ENCODE data around the gene NUBP2.
A peak's percentile ranks its signal among the peaks of the same experiment; 100 is the strongest.

The NUBP2 gene

GRCh38 chr16:1782408-1783264 lies at the start of gene NUBP2, which contains the start of gene SPSB3:
Gene NUBP2 (plus strand): TSS chr16:1782960. CDS start chr16:1783021, 61 bp downstream.
Gene SPSB3 (minus strand): TSS chr16:1782571. CDS start chr16:1781483, 1,088 bp downstream.
- peak; percentile 100 for FAIRE-seq
- peak; percentile 100 for DNase-seq (ENCODE audit: insufficient read length, low spot score)

DNA sequence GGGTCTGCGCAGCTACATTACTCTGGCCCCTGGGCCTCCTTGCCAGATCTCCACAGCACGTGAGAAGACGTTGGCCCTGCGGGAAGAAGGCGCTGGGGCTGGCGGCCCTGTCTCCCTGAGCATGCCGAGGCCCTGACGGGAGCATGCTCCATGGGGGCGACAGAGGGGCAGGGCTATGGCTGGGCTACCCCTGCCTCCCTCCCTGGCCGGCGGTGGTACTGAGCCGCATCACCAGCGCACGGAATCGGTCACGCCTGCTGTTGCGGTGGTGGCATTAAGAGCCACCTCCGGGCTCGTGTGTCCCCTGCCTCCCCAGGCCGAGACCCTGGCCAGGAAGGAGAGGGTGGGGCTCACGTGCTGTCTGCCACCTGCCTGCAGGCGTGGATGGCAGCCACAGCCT lies 48.6 kb upstream of the NUBP2 start:
- no peak for FAIRE-seq
- no peak for DNase-seq (ENCODE audit: insufficient read length, low spot score)

GRCh38 chr16:1734816-1735215 lies 47.9 kb upstream of the NUBP2 start:
- FAIRE-seq = no peak

GRCh38 chr16:1740234-1740633 lies 42.5 kb upstream of the NUBP2 start:
- no peak for DNase-seq (ENCODE audit: insufficient read length, low spot score)
- no peak for FAIRE-seq

More at GRCh38 chr16:1734816-1735215, 47.9 kb upstream of the NUBP2 start:
- no peak for DNase-seq (ENCODE audit: insufficient read length, low spot score)

- no peak for FAIRE-seq
- DNase-seq (ENCODE audit: insufficient read length, low spot score) = no peak
Measured at GRCh38 chr16:1740781-1741490, 41.8 kb upstream of the NUBP2 start.

- no peak for DNase-seq (ENCODE audit: insufficient read length, low spot score)
- FAIRE-seq = no peak
Measured at GRCh38 chr16:1741553-1742165, 41.1 kb upstream of the NUBP2 start.

DNA sequence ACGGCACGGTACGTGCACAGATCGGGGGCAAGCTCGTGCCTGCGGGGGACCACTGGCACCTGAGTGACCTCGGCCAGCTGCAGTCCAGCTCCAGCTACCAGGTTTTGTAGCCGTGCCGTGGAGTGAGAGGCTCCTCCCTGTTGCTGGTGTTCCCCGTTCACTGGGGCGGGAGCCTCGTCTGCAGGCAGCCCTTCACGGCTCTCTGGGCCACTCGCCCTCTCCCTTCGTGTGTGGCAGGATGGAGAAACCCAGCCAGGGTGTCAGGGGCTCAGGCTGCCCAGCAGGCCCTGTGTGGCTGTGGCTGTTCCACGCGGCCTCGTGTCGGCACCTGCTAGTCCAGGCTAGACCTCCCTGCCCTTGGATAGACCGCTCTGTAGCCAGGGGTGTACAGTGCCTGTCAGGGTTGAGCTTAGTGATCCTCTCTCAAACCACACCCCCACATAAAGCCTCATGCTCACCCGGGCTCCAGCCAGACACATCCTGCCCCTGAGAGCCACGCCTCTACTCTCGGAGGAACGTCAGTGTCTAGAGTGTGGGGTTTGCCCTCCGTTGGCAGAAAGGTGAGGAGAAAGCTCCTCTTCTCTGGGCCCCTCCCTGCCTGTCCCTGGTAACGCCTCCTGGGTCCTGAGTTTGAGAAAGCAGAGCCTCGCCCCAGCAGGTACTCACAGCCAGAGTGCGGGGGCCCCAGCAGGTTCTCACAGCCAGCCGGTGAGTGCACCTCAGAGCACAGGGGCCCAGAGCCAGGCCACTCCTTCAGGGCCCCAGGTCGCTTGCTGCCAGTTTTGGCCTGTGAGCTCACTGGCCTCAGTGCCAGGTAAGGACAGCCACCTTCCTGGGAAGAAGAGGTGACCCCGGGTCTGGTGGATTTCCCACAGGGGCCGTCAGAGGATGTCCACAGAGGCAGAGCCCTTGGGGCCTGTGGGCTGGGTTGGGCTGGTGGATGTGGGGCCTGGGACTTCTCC lies 39.1 kb upstream of the NUBP2 start:
- FAIRE-seq (no peak), DNase-seq (ENCODE audit: insufficient read length, low spot score) (no peak)

- DNase-seq (ENCODE audit: insufficient read length, low spot score) (no peak), FAIRE-seq (no peak)
Measured at GRCh38 chr16:1744338-1744840, 38.4 kb upstream of the NUBP2 start.

- DNase-seq (ENCODE audit: insufficient read length, low spot score) = no peak
- FAIRE-seq = no peak
Measured at GRCh38 chr16:1745181-1745899, 37.4 kb upstream of the NUBP2 start.

GRCh38 chr16:1745900-1746692 lies 36.7 kb upstream of the NUBP2 start:
- FAIRE-seq = no peak
- DNase-seq (ENCODE audit: insufficient read length, low spot score) = no peak

DNA sequence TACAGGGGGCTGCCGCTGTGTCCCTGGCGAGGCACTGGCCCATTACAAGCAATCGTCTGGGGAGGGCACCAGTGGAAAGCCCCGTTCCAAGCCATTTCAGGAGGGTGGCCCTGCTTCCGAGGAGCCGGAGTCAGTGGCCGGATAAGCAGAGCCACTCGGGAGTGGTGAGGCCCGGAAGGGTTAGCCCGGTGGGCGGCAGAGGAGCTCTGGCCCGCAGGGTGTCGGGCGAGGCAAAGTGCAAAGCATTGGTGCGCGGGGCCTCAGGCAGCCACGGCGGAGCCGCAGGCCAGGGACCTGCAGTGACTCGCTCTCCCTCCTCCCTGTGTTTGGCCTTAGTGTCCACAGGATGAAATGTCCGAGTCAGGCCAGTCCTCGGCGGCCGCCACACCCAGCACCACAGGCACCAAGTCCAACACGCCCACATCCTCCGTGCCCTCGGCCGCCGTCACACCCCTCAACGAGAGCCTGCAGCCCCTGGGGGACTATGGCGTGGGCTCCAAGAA lies 36.0 kb upstream of the NUBP2 start:
- FAIRE-seq (no peak), DNase-seq (ENCODE audit: insufficient read length, low spot score) (no peak)

DNA sequence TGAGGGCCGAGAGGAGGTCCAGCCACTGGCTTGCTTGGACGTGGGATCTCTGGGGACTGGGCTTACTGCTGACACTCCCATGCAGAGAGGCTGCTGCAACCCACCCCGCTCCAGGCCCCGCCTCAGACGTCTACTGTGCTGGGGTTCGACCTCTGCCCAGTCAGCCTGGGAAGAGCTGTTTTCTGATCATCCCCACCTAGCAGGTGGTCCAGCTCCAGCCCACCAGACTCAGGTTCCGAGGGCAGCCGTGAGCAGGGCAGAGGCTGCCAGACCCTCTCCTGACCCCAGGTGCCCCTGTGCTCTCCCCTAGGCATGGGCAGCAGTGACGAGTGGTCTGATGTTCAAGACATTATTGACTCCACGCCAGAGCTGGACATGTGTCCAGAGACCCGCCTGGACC lies 34.8 kb upstream of the NUBP2 start:
- DNase-seq (ENCODE audit: insufficient read length, low spot score) (no peak), FAIRE-seq (no peak)

GRCh38 chr16:1749152-1750117 lies 33.3 kb upstream of the NUBP2 start:
- DNase-seq (ENCODE audit: insufficient read length, low spot score) = no peak
- no peak for FAIRE-seq

DNA sequence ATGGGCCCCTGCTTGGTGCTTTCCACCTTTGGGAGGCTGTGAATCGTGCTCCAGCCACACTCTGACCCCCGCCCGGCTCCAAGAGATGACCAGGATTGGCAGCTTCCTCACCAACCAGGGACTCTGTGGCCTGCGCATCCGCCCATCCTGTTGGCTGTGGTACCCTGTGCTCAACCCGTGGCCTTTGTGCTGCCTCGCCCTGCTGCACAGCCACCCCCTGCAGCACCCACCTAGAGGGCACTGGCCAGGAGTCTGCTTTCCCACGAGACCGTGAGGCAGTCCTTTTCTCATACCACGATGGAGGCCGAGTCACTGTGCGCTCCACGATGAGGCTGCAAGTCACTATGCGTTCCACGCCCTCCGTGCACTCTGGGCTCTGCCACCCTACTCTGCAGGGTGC lies 30.8 kb upstream of the NUBP2 start:
- DNase-seq (ENCODE audit: insufficient read length, low spot score) = no peak
- no peak for FAIRE-seq

DNA sequence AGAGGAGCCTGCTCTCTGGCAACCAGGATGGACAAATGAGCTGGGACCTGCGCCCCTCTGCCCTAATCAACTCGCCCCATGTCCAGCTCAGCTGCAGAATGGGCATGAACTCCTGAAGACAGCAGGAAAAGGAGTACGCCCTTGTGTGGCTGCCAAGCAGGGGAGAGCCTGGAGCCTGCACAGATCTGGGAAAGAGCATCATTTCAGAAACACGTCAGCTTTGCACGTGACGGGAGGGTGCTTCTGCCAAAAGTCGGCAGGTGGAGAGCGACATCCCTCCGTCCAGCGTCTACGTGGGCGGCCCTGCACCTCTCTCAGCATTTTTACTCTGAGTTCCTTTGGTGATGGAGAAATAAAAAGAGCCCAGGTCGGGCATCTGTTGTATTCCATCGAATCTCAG lies 29.9 kb upstream of the NUBP2 start:
- DNase-seq (ENCODE audit: insufficient read length, low spot score) = no peak
- no peak for FAIRE-seq

- FAIRE-seq (no peak), DNase-seq (ENCODE audit: insufficient read length, low spot score) (no peak)
Measured at GRCh38 chr16:1754204-1754603, 28.6 kb upstream of the NUBP2 start.

- DNase-seq (ENCODE audit: insufficient read length, low spot score) (no peak), FAIRE-seq (no peak)
Measured at GRCh38 chr16:1757714-1758461, 24.9 kb upstream of the NUBP2 start.

All from GM19239 (cell line).